ENCODE measurements around the gene CDK5R1.

The CDK5R1 gene

DNA sequence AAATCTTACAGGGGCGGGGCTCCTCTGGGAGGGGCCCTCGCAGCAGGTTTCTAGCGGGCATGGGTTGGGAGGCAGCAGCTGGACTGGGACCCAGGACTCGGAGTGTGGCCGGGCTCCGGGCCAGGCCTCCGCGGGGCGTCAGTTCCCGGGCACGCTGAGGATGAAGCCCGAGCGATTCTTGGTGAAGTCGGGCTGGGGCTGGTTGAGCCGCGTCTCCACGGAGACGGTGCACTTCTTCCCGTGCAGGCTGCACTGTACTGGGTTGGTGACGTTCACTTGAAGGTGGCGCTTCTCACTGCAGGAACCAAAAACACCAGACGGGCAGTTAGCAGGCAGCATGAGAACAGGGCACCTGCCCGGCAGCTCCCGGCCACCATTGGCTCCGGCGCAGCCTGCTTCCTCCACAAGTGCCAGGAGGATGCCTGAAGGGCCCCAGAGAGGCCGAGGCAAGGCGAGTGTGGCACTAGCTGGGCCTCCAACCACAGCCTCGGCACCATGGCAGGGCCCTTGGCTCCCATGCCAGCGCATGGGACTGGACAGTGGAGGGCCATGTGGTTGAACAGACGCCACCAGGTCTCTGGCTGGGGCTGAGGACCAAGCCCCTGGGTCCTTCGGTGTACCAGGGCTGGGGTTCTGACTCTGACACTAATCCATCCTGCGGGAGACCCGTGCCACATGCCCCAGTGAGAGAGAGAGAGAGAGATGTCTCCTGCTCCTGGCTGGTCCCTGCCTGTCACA lies 8.0 kb downstream of the CDK5R1 start:
- DNase-seq = no peak

DNA sequence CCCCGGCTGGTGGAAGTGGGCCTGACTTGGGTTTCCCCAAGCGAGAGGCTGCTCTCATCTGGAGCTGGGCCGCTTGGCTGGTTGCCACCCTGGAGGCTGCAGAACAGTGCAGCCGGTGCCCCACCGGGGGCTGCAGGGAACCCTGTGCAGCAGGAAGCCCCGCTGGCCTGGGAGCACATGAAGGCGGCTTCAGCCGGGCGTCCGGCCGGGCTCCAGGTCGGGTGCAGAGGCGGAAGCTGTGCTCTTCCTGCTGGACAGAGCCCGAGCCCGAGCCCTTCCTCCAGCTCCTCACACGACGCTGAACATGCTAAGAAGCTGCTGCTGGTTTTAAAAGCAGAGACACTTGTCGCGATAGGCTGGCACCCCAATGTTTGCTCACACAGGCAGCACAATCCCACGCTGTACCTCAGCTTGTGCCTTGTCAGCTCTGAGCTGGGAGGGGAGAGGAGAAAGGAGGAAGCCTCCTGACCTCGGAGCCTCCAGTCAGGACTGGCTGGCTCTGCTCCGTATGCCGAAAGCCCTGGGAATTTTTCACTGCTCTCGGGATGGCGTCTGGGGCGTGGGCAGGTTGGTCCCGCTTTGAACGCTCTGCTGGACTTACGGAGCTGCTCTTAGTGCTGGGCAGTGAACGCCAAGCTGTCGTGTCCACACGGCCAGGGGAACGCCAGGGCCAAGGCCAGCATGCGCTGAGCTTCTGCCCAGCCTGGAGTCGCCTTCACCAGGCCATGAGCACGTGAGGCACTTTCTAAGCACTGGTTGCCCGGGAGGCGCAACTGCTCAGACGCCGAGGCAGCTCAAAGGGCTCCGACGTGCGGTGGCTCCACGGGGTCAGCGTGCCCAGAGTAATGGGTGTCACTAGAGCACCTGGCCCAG lies 8.8 kb downstream of the CDK5R1 start:
- DNase-seq = no peak

DNA sequence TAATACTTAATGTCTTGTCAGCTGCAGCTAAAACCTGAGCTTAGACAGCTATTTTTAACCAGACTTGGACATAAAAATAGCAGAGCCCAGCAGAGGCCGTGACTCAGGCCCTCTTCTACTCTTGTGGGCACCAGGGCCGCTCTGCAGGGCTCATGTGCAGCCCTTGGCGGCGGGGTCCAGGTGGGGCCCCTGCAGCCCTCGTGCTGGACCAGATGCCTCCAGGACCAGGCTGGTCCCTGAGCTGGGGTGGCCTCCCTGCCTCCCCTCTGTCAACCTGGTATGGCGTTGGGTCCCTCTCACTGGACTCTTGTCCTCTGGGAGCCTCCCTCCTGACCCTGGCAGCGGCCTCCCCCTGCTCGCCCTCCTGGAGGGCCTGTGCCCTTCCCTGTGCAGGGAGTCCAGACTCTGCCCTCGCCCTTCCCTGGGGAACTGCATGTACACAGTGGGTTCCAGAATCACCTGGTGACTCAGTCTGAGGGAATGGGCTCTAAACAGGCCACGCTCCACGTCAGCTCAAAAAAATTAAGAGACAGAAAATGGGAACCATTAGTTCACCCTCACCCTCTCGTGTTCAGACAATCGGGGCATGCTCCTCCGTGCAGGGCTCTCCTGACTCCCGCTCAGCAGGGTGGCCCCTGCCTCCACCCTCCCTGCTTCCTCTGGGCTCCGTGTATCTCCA lies 9.7 kb downstream of the CDK5R1 start:
- no peak for DNase-seq

DNA sequence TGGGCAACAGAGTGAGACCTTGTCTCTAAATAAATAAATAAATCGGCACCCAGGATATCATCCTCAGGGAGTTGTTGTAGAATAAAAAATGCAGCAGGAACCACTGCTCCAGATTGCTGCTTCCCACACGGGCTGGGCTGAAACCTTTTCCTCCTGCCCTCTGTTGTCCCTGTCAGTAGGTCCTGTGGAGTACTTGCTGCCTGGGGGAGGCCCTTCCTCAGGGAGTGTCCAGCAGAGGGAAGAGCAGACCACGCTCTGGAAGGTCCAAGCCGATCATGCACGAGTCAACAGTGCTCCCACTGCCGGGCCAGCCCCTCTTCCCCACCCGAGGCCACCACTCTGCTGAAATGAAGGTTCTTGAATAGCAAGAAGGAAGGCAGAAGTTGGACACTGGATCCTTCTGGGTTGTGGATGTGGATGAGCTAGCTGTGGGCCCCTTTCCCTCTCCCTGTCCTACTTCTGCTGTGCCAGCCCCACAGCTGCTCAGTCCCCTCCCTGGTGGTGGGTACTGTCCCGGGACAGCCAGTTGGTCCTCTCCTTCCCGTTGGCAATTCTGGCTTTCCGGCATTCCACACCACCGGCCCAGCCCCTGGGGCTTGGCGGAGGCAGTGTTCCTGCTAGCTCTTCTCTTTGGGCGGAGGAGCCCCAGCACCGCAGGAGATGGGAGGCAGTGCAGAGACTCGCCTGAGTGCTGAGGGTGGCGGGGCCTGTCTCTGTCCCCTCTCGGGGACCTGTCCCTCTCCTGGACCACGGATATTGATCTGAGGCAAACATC lies 10.8 kb downstream of the CDK5R1 start:
- no peak for DNase-seq

DNA sequence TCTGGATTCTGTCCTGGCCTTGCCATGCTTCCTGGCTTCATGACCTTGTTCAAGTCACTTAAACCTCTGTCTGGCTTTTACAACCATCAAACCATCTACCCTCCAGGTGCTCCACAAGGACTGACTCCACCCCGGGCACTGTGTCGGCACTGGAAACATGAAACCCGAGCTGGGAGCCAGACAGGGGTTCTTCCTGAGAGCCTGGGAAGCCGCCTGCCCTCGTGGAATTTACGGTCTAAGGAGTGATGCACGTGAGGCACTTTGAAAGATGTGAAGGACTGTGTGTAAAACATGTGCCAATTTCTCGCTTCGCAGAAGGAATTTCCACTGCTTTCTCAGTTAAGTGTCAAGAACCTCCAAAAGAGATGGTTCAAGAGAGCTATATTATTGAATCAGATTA lies 11.6 kb downstream of the CDK5R1 start:
- no peak for DNase-seq

DNA sequence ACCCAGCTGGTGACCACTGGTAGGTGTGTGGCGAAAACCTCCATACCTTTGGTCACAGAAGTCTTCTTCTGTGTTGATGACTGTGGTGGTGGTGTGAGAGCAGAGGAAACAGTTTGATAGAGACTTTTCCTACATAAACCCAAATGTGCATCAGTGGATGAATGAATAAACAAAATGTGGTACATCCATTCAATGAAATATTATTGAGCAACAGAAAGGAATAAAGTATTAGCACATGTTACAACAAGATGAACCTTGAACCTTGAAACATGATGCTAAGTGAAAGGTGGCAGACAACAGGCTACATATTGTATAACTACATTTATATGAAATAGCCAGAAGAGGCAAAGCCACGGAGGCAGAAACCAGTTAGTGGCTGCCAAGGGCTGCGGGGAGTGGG lies 15.2 kb downstream of the CDK5R1 start:
- no peak for DNase-seq

DNA sequence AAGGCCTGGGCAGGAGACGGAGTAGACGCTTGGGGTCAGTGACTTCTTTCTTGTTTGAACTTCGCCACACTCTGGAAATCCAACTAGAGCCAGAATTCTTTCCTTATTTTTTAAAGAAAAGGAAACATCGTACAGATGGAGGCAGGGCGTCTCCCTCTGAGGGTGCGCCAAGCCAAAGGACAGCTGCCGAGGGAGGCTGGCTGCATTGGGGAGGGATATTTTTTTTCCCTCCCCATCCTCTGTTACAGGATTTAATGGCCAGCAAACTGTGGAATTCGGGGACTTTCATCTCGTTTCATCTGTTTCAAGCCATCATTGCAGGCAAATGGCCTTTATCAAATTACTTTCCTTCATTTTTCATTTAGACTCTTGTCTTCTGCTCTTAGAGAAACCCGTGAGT lies 15.9 kb downstream of the CDK5R1 start:
- DNase-seq = no peak

DNA sequence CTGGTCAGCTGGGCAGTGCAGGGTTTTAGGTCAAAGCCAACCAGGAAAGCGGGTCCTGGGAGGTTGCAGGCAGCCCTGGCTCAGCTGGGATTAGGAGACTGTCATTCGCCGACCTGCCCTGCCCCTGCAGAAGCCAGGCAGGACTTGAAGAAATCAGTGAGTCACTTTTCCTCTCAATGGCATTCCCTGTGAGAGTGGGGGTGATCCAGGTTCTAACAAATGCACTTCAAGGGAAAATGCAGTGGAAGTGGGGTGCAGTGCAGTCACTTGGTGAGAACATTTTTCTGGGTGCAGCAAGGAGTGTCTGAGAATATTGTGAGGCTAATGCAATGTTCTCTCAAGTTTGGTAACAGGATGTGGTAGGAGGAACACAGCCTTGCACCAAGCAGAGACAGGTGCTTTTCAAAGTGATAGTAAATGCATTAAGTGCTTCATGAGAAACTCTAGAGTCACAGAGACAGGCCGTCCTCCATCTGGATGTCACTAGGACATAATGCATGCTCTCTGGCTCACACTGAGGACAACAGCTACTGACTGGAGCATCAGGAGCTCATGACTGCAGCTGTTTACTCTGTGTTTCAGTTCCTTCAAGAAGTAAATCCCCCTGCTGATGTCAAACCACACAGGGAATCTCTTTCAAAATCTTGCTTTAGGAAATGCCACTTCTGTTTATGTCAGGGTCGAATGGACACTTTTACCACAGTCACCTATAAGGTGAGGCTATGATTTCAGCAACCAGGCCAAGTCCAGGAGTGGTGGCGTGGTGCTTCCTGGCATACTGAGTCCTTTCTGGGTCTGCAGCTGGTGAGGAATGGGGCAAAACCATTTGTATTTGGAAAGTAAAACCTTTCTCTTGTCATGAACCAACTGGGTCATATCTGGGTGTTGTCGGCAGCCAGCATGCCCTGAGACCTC lies 16.7 kb downstream of the CDK5R1 start:
- peak; percentile 57 for DNase-seq

DNA sequence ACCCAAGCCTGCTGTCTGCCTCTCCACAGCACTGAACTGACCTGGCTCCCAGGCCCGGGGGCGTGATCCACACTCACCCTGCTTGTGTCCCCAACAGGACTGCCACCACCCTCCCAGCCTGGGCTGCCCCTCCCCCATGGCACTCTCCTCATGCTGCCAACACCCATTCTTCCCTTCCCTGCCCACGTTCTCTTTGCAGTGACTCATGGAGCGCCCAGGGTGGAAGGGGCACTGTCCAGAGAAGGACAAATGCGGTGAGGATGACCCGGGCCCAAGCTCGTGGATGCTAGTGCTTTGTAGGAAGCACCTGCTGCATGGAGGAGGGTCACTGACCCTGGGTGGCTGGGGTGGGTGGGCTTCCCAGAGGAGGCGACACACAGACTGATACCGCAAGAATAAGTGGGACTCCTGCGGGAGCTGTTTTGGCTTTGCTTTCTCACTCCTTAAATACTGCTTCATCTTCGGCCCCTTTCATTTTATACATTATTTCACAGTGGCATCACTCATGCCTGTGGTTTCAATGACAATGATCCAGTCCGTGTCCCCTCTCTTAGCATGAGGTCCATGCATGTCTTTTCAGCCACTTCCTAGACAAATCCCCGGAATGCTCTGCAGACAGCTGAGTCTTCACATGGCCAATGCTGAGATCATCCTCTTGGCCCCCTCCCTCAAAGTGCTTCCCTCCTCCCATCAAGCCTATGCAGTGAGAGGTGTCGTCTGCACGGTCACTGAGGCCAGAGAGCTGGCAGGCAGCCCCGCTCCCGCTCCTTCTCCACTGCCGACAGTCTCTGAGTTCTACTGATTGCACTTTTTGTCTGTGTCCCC lies 17.6 kb downstream of the CDK5R1 start:
- no peak for DNase-seq

DNA sequence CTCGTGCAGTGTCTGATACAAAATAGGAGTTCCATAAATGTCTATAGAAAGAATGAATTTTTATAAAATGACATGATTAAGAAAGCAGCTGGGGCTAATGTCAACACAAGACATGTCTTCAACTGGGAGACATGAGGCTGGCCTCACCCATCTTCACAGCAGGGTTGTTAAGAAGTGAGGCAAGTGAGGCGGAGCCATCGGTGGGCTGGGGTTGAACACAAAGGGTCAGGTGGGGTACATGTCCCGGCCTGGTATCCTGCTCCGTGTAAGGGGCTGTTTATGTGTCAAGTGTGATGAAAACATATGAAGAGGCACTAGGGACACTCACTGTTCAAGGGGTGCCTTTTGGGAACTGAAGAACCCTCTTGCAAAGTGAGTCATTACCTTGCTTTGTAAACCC lies 22.1 kb downstream of the CDK5R1 start:
- no peak for DNase-seq

DNA sequence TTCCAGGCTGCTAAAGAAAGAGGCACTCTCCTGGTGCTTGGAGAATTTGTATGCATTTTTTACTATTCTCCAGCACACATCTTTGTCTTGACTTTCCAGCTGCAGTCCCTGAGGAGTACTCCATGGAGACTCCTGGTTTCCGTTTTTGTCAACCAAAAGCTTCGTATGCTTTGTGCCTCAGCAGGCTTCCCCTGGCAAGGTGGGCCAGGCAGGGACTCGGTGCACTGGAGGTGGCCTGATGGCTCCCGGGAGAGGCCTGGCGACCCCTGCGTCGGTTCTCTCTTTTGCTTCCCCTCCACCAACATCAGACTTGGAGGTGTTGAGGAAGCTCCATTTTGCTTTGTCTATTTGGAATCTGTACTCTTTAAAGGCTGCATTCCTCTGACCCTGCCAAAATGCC lies 23.7 kb downstream of the CDK5R1 start:
- no peak for DNase-seq

DNA sequence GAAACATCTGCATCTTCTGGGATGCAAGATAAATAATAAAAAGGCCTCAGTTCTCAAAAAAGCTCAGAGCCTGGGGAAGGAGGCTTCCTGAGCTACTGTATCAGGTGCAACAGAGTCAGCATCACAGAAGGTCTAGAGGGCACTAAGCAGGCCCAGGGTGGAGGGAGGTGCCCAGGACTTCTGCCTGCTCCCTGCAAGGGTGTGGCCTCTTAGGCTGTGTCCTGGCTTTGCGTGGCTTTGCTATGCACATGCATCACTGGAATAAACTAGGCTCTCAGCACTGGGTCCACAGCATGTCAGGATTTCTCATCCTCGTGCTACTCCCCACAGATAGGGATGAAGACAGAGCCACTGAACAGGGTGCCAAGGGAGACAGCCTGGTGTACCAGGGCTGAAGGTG lies 25.5 kb downstream of the CDK5R1 start:
- DNase-seq = no peak

DNA sequence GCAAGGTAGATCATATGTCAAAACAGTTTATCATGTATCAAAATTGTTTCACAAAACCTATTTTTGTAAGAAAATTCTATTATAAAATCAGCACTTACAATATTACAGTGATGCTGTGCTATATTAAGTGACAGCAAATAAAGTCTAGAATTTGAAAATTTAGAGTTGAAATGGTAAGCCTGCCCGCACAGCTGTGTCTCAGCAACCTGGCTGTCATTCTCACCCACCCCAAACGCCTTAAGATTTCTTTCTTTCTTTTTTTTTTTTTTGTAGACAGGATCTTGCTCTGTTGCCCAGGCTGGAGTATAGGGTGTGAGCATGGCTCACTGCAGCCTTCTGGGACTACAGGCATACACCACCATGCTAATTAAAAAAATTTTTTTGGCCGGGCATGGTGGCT lies 26.8 kb downstream of the CDK5R1 start:
- DNase-seq = no peak

DNA sequence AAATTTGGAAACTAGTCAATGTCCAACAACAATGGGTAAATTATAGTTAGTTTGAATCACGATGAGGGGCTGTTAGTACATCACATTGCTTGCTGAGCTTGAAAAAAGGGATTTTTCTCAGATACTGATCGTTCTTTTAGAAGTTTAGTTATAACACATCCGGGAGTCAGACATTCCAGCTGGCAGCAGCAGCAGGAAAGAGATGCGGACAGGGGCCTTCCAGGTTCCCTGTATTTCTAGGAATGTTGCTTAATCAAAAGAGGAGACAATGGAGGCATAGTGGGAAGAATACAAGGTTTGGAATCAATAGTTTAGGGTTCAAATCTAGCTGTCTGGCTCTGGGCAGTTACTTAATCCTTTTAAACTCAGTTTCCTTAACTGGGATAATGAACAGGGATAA lies 27.8 kb downstream of the CDK5R1 start:
- no peak for DNase-seq

DNA sequence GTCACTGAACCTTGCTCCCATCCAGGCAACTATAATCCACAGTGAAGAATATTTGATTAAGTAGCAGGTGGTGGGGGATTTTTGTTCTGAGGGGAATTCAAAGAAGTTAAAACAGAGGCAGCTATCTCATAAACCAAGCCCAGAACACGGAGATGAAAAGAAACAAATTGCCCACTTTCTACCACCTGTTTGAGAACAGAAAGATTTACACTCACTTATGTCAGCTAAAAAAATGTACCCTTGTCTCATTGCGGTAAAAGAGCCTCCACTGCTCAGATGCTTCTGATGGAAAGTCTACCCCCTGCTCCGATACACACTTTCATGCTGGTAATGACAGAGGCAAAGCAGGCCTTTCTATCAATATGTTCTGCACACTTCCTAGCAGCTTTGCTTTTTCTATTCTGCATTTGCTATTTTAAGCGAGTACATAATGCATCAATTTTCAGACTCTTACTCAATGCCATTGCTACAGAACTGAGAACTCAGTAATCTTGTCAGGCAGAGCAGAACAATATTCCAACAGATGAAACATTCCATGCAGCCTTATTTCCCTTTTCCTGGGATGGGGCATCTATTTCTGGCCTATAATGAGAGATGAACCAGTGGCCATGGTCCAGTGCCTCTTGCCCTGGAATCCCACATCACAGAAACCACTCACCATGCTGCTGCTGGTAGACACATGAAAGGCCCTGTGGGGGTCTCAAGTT lies 29.0 kb downstream of the CDK5R1 start:
- DNase-seq = peak; percentile 47

DNA sequence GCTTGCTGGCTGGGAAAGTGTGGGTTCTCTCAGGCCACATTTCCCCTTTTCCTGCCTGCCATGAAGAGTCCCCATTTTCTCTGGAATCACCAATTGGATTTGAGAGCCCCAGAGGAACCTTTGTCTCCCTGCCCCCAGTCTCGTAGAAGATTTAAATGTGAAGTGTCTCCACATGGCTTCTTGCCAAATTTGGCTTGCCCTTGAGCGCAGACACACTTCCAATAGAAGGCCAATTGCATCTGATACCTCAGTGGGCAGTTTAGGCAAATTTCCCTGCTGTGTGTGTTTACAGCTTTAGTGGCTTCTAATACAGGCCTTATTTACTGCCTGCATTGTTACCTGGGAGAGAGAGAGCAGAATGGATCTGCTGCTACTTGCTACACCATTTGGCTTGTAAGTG lies 29.7 kb downstream of the CDK5R1 start:
- DNase-seq = peak; percentile 91

DNA sequence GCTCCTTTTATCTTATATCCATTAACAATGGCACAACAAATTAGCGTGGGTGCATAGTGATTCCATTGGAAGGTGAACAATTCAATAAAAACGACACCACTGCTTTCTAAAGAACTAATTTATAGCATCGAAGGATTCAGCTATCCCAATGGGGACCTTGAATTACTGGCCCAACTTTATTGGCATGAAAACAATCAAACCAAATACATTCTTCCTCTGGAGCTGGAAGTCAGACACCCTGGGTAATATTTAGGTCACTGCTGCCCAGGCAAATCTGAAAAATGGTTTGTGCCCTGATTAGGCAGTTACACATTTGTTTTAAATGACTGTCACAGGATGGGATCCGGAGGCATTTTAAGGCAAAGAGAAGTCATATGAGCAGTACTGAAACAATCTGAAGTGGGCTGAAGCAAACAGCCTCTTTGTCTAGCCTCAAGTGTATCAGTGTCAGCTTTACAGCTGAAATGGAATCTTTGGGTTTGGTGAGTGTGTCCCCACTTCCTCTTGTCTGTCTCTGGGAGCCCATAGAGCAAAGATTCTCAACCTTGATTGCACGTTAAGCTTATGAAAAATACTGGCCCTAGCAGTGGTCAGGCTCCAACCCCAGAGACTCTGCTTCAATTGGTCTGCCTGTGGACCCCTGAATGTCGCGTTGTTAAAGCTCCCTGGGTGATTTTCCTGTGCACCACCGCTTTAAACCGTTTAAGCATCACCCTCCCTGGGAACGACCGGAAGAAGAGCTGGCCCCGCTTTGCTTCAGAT lies 30.3 kb downstream of the CDK5R1 start:
- peak; percentile 50 for DNase-seq

DNA sequence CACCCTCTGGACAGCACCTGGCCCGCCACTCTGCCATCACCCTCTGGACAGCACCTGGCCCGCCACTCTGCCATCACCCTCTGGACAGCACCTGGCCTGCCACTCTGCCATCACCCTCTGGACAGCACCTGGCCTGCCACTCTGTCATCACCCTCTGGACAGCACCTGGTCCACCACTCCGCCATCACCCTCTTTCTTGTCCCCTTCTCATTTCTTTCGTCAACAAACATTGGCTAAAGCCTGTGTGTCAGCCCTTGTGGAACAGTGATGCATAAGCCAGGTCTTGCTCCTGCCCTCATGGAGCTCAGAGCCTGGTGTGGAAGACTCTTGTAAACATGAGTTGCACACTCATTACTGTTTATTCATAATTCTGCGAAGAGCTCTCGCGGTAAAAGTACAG lies 31.2 kb downstream of the CDK5R1 start:
- no peak for DNase-seq

DNA sequence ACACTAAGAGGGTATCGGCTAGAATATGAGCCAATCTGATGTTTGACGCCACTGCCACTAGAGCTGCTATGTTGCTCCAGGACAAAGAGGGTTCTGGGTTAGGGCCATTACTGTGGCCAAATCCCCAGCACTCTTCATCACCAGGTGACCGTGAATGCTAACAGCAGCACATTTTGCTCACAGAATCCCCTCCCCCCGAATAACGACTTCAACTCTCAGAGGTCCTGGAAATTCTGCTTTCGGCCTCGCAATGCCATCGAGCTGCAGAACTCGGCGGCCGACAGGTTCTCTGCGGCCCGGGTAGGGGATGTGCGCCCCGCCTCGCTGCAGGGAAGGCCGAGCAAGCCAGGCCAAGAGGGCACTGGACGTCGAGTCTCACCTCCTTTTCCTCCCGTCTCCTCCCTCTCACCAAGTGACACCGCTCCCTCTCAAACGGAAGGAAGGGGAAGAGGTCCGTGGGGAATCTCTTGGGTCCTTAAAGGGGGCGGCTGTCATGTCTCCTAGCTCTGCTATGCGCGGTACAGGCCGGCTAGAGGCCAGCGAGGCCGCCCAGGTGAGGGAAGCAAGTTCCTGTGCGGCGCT lies 31.9 kb downstream of the CDK5R1 start:
- DNase-seq = no peak
